ENCODE results near the gene KPNA4.

DNA sequence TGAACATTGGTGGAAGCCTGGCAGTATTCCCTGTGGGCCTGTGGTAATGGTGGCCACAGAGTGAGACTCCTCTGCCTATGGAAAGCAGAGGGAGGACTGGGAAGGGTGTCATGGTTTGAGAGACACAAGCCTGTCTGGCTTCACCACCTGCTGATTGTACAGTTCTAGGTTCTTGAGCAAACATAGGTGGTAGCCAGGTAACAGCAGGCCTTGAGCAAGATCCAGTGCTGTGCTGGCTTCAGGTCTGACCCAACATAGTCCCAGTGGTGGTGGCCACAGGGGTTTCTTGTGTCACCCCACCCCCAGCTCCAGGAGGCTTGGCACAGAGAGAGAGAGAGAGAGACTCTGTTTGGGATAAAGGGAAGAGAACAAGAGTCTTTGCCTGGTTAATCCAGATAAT lies 22.7 kb upstream of the KPNA4 start:
- TF ChIP-seq CTCF (IDR thresholded peaks at IDR 0.05), result no peak
- TF ChIP-seq POLR2A (IDR thresholded peaks at IDR 0.05), result no peak

Measured in testis (tissue), 2 donors.